MM.1S (cell line): ENCODE data around the gene XRCC4.

Experiments
- DNase-seq: peaks from one replicate; pipeline ENCODE4 v3.0.0-alpha.2; 2015
- H2AFZ ChIP-seq: fragments of 300-600 bp; sonication (generic); 2 replicates; pipeline ENCODE4 v1.6.0; 2016; ENCODE audit warnings: antibody characterized with exemption, low read length
- H3F3A ChIP-seq: fragments of 300-600 bp; sonication (generic); 2 replicates; pipeline ENCODE4 v1.6.1; 2016; ENCODE audit warnings: mild to moderate bottlenecking, antibody characterized with exemption, low read length, moderate library complexity, mixed read lengths; ENCODE audit not compliant: insufficient read depth
- H3K27ac ChIP-seq: fragments of 300-600 bp; sonication (generic); 2 replicates; pipeline ENCODE4 v1.5.1; 2016; ENCODE audit warnings: mild to moderate bottlenecking, low read length
- H3K27me3 ChIP-seq: fragments of 300-600 bp; sonication (generic); replicated peaks from 2 replicates; pipeline ENCODE4 v1.6.0; 2016; ENCODE audit warnings: low read length; ENCODE audit not compliant: insufficient read depth
- H3K36me3 ChIP-seq: fragments of 300-600 bp; sonication (generic); replicated peaks from 2 replicates; pipeline ENCODE4 v1.6.1; 2016; ENCODE audit warnings: mild to moderate bottlenecking, low read length, mixed read lengths; ENCODE audit not compliant: insufficient read depth
- H3K4me1 ChIP-seq: fragments of 300-600 bp; sonication (generic); 2 replicates; pipeline ENCODE4 v1.6.1; 2016; ENCODE audit warnings: low read length, mixed read lengths
- H3K4me2 ChIP-seq: fragments of 300-600 bp; sonication (generic); 2 replicates; pipeline ENCODE4 v1.6.0; 2016; ENCODE audit warnings: low read depth, low read length
- H3K4me3 ChIP-seq: fragments of 300-600 bp; sonication (generic); 2 replicates; pipeline ENCODE4 v1.5.1; 2016; ENCODE audit warnings: low read length, mixed read lengths
- H3K79me2 ChIP-seq: fragments of 300-600 bp; sonication (generic); 2 replicates; pipeline ENCODE4 v1.6.1; 2016; ENCODE audit warnings: mixed run types, low read length, mixed read lengths
- H3K9ac ChIP-seq: fragments of 300-600 bp; sonication (generic); 2 replicates; pipeline ENCODE4 v1.6.1; 2016; ENCODE audit warnings: low read length, mixed read lengths
- H3K9me2 ChIP-seq: fragments of 300-600 bp; sonication (generic); replicated peaks from 2 replicates; pipeline ENCODE4 v1.6.1; 2016; ENCODE audit warnings: mild to moderate bottlenecking, low read length, mixed read lengths; ENCODE audit not compliant: insufficient read depth
- H3K9me3 ChIP-seq: fragments of 300-600 bp; sonication (generic); replicated peaks from 2 replicates; pipeline ENCODE4 v1.6.1; 2016; ENCODE audit warnings: mild to moderate bottlenecking, low read length, mixed read lengths; ENCODE audit not compliant: insufficient read depth
- H4K20me1 ChIP-seq: fragments of 300-600 bp; sonication (generic); 2 replicates; pipeline ENCODE4 v1.6.1; 2016; ENCODE audit warnings: mild to moderate bottlenecking, low read length, moderate library complexity, mixed read lengths; ENCODE audit not compliant: insufficient read depth
- EZH2 ChIP-seq: fragments of 300-600 bp; sonication (generic); optimal IDR thresholded peaks from 2 replicates; pipeline ENCODE3; 2017; ENCODE audit warnings: low read depth, mild to moderate bottlenecking, antibody characterized with exemption, low read length, mixed read lengths
- EZH2phosphoT487 ChIP-seq: fragments of 300-600 bp; sonication (generic); IDR thresholded peaks from 2 replicates; pipeline ENCODE4 v1.6.1; 2018; ENCODE audit warnings: antibody characterized with exemption, low read length
- TF ChIP-seq, protein P1 (sequence below): fragments of 300-600 bp; sonication (generic); IDR thresholded peaks from 2 replicates; pipeline ENCODE4 v1.5.1; 2016; ENCODE audit warnings: antibody characterized with exemption, low read length, mixed read lengths

XRCC4 gene

DNA sequence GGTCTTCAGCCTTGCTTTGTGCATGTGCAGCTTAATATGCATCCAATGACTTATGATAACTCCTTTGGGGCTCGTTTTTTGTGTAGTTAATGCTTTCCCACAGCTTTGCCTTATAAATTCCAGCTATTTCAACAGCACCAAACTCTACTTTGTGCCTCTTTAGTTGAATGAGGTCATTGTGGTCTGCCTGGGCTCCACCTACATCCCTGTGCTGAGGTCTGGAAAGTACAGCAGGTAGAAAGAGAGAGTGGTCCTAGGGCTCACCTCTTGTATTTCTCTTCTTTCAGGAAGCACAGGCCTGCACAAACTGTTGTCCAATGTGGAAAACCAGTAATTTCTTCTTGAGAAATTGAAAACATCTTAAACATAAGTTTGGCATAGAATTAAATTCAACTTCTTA, 167.2 kb downstream of the XRCC4 start:
- Histone ChIP-seq H3K27ac (no peak overlapping the region), H4K20me1 (no peaks in the 10 kb centered on the region), H2AFZ (no peak overlapping the region), H3K4me1 (no peaks in the 10 kb centered on the region), H3K9ac (no peak overlapping the region), H3K4me3 (no peak overlapping the region), H3F3A (no peaks in the 10 kb centered on the region), H3K27me3 (no peaks in the 10 kb centered on the region), H3K9me3 (no peaks in the 10 kb centered on the region), H3K4me2 (no peak overlapping the region), H3K36me3 (no peaks in the 10 kb centered on the region), H3K79me2 (no peaks in the 10 kb centered on the region), H3K9me2 (no peaks in the 10 kb centered on the region)
- no peak for DNase-seq
- TF ChIP-seq, protein P1, sequence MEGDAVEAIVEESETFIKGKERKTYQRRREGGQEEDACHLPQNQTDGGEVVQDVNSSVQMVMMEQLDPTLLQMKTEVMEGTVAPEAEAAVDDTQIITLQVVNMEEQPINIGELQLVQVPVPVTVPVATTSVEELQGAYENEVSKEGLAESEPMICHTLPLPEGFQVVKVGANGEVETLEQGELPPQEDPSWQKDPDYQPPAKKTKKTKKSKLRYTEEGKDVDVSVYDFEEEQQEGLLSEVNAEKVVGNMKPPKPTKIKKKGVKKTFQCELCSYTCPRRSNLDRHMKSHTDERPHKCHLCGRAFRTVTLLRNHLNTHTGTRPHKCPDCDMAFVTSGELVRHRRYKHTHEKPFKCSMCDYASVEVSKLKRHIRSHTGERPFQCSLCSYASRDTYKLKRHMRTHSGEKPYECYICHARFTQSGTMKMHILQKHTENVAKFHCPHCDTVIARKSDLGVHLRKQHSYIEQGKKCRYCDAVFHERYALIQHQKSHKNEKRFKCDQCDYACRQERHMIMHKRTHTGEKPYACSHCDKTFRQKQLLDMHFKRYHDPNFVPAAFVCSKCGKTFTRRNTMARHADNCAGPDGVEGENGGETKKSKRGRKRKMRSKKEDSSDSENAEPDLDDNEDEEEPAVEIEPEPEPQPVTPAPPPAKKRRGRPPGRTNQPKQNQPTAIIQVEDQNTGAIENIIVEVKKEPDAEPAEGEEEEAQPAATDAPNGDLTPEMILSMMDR, result no peak
- TF ChIP-seq EZH2 (no peak), EZH2phosphoT487 (no peak)

DNA sequence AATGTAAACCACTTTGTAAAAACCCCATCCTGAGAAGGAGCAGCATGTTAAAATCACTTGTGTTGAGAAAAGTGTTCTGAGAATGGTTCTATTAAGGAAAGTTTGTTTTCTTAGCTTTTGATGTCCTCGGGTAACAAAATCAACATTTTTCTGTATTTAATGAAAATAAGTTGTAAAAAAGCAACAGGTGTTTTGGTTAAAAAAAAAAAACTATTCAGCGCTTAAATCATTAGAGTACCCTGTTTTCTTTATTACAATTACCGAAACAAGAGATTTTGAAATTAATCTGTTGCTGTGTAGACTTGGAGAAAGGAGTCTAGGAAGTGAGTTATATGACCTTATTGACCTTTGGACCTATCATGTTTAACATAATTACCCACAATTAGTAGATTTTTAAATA, 167.7 kb downstream of the XRCC4 start:
- no peaks in the 10 kb centered on the region for H3K9me3 ChIP-seq
- H3K4me3 ChIP-seq, result no peak overlapping the region
- no peak overlapping the region for H3K27ac ChIP-seq
- no peak overlapping the region for H3K9ac ChIP-seq
- H3K4me1 ChIP-seq, result no peaks in the 10 kb centered on the region
- H4K20me1 ChIP-seq, result no peaks in the 10 kb centered on the region
- no peak overlapping the region for H2AFZ ChIP-seq
- H3K9me2 ChIP-seq, result no peaks in the 10 kb centered on the region
- H3K4me2 ChIP-seq, result no peak overlapping the region
- DNase-seq, result no peak
- no peaks in the 10 kb centered on the region for H3K27me3 ChIP-seq
- no peaks in the 10 kb centered on the region for H3K79me2 ChIP-seq
- H3F3A ChIP-seq, result no peaks in the 10 kb centered on the region
- H3K36me3 ChIP-seq, result no peaks in the 10 kb centered on the region
- TF ChIP-seq EZH2 (no peak), EZH2phosphoT487 (no peak)
- TF ChIP-seq, protein P1, result no peak

- no peaks in the 10 kb centered on the region for H3F3A ChIP-seq
- H3K4me1 ChIP-seq, result no peaks in the 10 kb centered on the region
- no peaks in the 10 kb centered on the region for H3K36me3 ChIP-seq
- no peak overlapping the region for H2AFZ ChIP-seq
- H3K79me2 ChIP-seq, result no peaks in the 10 kb centered on the region
- no peak for DNase-seq
- no peak overlapping the region for H3K27ac ChIP-seq
- H3K9me2 ChIP-seq, result no peaks in the 10 kb centered on the region
- H3K27me3 ChIP-seq, result no peaks in the 10 kb centered on the region
- H3K4me3 ChIP-seq, result no peak overlapping the region
- H3K4me2 ChIP-seq, result no peak overlapping the region
- no peaks in the 10 kb centered on the region for H4K20me1 ChIP-seq
- no peaks in the 10 kb centered on the region for H3K9me3 ChIP-seq
- TF ChIP-seq EZH2phosphoT487 (no peak), EZH2 (no peak)
- TF ChIP-seq, protein P1, result no peak
- no peak overlapping the region for H3K9ac ChIP-seq
Observed at GRCh38 chr5:83246071-83246470, 168.7 kb downstream of the XRCC4 start.
